HG02981 (cell line): ENCODE data around the gene WNT9A.

Experiments used
- ATAC-seq: cut with Tn5 transposase; IDR thresholded peaks from one replicate; pipeline ENCODE4 v1.9.1; 2021; ENCODE audit warnings: mild to moderate bottlenecking, moderate library complexity; ENCODE audit not compliant: unreplicated experiment

WNT9A gene

GRCh38 chr1:227955808-227956207 is 8.1 kb upstream of the WNT9A start:
- no peak for ATAC-seq

DNA sequence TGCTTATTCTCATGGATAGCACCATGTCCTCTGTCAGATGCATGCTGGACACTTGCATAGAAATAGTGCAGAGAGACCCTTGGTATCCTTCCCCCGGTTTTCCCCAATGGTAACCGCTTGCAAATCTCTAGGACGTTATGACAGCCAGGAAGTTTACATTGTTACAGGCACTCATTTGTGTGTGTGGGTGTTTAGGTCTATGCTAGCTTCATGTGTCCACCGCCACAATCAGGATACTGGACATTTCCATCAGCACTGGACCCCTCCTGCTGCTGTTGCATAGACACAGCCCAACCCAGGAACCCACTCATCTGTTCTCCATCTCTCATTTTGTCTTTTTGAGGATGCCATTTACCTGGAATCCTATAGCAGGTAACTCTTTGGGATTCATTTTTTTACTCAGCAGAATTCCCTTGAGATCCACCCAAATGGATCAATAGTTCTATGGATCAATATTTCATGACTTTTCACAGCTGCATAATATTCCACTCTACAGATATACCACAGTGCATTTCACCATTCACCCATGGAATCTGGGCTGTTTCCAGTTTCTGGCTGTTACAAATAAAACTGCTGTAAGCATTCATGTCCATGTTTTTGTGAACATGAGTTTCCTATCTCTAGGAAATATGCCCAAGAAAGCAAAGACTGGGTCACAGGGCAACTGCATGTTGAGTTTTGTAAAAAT is 6.6 kb upstream of the WNT9A start:
- ATAC-seq = no peak

- ATAC-seq = no peak
Measured at GRCh38 chr1:227953022-227953412, 5.3 kb upstream of the WNT9A start.

DNA sequence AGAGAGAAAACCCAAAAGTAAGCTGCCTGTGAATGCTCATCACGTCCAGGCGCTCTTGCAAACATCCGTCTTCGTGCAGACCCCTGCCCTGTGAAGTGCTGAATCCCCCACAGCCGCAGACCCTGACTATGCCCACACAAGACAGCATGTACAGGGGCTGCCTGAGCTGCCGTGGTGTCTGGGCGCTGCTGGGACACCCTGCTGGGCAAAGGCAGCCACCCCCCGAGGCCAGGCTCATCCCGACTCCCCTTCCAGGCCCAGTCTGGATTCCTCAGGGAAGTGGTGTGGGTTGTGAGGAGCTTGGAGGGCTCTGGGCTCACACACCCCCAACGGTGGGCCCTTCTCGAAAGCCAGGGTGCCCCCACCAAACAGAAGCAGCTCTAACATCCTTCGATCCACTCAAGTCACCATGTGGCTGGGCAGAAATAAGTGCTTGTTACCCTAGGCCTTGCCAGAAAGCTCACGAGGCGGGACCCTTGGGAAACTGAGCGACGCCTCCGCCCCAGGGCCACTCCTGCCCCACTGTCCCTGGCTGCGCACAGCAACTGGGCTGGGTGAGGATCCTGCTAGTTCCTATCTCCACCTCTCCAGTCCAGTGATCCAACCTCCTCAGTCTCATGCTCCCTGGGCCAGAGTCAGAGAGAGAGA is 4.8 kb upstream of the WNT9A start:
- ATAC-seq = no peak

DNA sequence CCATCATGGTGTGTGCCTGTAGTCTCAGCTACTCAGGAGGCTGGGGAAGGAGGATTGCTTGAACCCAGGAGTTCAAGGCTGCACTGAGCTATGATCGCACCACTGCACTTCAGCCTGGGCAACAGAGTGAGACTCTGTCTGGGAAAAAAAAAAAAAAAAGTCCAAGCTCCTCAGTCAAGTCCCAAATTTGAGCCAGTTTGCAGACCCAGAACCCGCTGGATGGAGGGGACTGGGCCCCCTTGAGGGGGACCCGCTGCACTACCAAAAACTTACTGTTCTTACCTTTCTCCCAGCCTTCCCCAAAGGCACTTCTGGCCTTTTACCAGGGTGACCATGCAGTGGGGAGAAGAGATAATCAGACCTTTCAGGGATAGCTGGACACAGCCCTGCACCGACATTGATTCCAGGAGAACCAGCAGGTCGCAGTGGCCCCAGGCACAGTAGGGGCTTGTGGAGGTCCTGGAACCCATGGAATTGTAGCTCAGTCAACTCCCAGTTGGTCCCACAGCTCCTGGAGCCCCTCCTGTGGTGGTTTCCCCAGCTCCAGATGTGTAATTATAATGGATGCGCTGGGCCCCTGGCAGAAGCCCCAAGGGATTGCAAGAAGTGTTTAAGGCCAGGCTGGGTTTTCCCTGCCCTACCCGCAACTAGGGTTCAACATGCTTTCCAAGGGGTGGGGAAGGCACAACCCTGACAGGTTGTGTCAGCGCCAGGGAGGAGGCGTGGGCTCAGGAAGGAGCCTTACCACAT is 4.1 kb upstream of the WNT9A start:
- ATAC-seq = no peak

DNA sequence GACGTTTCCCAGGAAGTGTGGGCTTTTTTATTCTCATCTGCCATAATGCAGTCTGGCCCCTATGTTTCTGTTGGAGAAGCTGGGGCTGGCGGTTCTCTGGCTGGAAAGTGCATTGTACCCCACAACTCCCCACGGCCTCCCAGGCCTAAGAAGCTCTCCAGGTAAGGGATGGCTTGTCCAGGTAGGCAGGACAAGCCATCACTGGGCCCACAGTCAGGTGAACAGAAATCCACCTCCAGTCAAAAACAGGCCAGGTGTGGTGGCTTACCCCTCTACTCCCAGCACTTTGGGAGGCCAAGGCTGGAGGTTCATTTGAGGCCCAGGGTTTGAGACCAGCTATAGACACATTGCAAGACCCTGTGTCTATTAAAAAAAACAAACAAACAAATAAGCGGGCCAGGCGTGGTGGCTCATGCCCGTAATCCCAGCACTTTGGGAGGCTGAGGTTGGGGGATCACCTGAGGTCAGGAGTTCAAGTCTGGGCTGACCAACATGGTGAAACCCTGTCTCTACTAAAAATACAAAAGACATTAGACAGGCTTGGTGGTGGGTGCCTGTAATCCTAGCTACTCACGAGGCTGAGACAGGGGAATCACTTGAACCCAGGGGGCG is 3.1 kb upstream of the WNT9A start:
- ATAC-seq = no peak

DNA sequence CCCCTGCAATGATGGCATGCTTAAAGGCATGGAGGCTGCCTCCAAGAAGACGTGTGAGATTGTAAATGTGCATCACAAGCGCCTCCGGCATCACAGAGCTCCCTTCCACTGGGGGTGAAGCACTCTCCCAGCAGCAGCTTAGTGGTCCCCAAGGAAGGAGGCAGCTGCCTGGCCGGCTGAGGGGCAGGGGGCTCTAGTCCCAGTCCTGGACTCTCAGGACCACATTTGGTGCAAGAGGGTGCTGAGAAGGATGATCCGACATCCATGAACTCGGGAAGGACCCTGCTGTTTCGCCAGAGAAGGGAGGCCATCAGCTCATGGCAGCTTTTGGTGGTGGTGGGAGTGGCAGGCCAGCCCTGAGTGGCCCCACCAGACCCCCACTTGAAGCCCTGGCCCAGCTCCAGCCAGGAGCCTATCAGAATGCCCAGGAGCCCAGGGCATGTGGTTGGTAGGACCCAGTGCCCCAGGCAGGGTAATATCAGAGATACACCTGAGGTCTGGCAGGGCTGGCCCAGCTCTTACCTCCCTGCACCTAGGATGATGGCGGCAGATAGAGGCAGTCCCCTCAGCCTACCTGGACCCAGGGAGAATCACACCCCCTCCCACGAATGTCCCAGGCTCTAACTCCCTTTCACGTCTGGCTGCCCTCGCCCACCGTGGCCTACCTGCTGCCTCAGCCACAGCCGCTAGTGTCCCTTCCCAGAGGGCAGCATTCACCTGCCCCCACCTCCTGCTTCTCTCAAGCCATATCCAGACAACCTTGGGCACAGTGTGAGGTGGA is 2.4 kb upstream of the WNT9A start:
- ATAC-seq = no peak

- ATAC-seq = no peak
Measured at GRCh38 chr1:227949341-227949921, 1.7 kb upstream of the WNT9A start.

DNA sequence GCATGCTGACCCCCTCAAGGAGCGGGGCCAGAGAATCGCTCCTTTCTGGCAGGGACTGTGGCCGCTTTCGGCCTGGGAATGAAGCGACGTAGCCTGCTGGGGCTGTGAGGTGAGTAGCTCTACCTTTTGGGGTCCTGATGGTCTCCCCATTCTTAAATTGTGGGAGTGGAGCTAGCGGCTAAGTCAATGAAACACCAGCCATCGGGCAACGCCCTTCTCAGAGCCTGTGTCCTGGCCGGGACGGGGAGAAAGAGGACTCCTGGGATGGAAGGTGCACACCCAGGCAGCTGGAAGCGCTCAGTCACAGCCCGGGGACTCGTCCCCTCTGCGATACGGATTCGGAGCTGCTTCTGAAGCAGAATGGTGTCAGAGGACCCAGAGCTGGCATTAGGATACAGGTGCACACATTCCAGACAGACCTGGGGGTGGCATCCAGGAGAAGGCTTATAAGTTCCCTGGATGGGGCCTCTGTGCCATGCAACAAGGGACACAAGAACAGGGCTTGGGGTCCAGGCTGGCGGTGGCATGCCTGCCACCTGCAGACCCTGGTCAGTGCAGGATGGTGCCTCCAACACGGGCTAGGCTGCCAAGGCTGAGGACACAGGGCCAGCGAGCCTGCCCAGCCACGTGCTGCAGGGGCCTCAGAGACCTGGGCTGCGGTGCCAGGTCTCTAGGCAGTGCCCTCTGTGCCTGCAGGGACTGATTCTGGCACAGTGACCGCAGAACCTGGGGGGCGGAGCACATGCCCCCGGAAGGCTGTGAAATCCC is 945 bp upstream of the WNT9A start:
- ATAC-seq = no peak

GRCh38 chr1:227947386-227947675 is 401 bp downstream of the WNT9A start:
- no peak for ATAC-seq

DNA sequence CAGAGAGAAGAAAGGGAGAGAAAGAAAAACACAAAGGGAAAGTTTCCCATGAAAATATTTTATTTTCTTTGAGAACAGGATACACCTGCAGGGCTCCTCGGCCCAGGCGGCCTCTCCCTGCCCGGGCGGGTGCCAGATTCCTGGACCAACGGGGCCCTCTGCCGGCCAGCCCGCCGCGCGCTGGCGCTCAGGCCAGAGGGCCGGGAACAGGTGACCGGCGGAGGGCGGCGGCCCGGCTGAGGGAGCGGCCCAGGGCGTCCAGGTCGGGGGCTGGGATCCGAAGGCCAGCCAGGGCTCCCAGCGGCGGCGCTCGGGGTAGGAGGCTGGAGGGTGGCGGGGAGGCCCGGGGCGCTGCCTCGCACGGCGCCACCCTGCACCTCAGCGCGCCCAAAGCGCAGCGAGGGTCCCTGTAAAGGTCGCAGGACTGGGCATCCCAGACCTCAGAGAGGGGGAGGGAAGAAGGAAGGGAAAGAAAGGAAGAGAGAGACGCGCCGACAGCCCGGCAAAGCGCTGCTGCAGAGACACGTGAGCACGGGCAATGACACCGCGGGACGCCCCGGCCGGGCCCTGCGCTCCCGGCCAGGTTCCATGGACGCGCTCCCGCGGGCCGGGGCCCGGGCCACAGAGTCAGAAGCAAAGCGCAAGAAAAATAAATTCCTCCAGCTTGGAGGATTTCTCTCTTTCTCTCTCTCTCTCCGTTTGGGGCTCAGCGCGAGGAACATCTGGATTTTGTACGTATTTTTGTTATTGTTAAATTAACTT is 927 bp downstream of the WNT9A start:
- peak; percentile 45 for ATAC-seq

GRCh38 chr1:227945891-227946623 is 1.7 kb downstream of the WNT9A start:
- ATAC-seq = peak; percentile 31

GRCh38 chr1:227944931-227945890 is 2.5 kb downstream of the WNT9A start:
- no peak for ATAC-seq

DNA sequence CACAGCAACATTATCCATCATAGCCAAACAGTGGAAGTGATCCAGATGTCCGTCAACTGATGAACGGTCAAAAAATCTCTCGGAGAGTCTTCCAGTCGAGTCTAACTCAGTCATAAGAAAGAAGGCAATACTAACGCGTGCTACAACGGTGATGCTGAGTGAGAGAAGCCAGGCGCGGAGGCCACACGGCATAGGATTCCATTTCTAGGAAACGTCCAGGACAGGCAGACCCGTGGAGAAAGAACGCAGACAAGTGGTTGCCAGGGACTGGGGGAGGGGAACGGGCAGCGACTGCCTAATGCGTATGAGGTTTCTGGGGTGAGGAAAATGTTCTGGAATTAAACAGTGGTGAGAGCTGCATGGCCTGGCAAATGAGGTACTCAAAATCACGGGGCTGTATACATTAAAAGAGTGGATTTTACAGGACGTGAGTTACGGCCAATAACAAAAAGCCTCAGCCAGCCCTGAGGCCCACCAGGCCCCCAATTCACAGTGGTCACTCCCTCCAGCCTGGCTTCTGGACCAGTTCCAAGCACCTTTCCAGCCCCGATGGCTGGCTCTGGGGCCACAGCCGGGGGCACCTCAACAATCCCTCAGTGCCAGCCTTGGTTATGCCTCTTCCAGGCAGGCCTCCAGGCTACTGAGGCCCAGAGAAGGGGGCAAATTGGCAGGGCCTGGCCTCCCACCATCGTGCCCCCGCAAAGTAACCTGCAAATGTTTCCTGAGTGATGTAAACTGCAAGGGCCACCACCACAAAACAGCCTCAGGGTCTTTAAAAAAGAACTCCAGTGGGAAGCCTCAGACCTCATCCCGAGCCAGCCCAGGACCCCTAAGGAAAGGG is 3.4 kb downstream of the WNT9A start:
- no peak for ATAC-seq

DNA sequence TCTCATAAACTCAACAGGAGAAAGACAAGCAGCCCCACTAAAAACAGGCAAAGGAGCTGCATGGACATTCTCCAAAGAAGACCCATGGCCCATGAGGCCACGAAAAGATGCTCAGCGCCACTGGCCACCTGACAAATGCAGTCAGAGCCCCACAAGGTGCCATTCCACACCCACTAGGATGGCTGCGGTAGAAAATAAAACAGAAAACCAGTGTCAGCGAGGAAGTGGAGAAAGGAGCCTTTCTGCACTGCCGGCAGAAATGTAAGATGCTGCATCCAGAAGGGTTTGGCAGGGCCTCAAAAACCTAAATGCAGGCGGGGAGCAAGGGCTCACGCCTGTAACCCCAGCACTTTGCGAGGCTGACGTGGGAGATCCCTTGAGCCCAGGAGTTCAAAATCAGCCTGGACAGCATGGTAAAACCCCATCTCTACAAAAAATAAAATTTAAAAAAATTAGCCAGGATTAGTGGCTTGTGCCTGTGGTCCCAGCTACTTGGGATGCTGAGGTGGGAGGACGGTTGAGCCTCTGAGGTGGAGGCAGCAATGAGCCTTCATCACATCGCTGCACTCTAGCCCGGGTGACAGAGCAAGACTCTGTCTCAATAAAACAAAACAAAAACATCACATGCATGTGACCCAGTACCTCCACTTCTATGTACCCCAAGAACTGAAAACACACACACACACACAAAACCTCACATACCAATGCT is 4.2 kb downstream of the WNT9A start:
- no peak for ATAC-seq

DNA sequence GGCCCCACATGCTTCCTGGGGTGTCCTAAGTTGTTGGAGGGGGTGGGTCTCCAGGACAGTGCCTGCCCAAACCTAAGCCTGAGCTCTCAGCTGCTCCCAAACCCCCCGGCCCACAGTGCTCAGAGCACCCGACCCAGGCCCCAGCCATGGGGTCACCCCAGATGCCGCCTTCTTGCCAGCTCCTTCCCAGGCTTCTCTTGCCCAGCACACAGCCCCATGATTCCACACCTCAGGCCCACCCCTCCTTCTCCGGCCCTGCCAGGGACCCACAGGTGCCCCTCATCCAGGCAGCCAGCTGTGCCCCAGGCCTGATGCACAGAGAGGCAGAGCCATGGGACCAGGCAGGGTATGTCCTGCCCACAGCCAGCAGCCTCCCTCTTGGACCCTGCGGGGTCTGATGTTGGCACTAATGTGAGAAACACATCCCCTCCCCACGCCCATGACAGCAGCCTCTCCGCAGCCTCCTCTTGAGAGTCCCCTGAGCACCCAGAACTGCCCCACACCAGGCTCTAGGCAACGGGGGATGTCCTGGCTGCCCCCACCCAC is 4.9 kb downstream of the WNT9A start:
- no peak for ATAC-seq
